K562 (cell line): ENCODE data around the gene CLEC2D. TPM values are rescaled to one million over a fixed set of nuclear protein-coding genes. Genes with fewer than 3 reads are reported as not detected.
A peak's percentile ranks its signal among the peaks of the same experiment; 100 is the strongest.
"Not testable (repeated sequence)": the region's sequence is repeated elsewhere in the genome, so short reads cannot be mapped to it uniquely, and the experiment has no call there.

Experiments used
- ATAC-seq: fragments of 200-7000 bp; cut with Tn5 transposase; 3 replicates; pipeline ENCODE4 v1.9.1; 2020; ENCODE audit warnings: moderate library complexity
- BruUV-seq: library from RNA; stranded (reverse); fragments of 400-500 nt; replicated peaks from 2 replicates; lab custom pipeline; 2021; lab: Mats Ljungman, UMichigan
- CTCF ChIA-PET: fragments of 300-600 bp; formaldehyde crosslinking; extraction: SDS; loops from one replicate; lab custom pipeline; 2021; ENCODE audit warnings: low intra/inter-chr PET ratio; lab: Yijun Ruan, JAX
- POLR2A ChIA-PET: fragments of 300-600, 350-650 bp; sonication (Branson Sonifier 250); formaldehyde crosslinking; extraction: SDS; loops from one replicate; lab custom pipeline; 2021; ENCODE audit warnings: antibody characterized with exemption, inconsistent platforms; lab: Yijun Ruan, JAX
- DNase-seq, 4 experiments: peaks; one replicate each; pipeline versions ENCODE4 v3.0.0 to v3.0.0-alpha.2; 2011 to 2018; ENCODE audit warnings: low spot score in 3 of 4, mixed read lengths in 3 of 4; ENCODE audit errors: extremely low read depth in 1 of 4
- FAIRE-seq: peaks from 2 replicates; lab custom pipeline; 2011; peaks lifted over from hg19 to GRCh38; lab: Jason Lieb, UNC
- H2AFZ ChIP-seq: 2 replicates; pipeline ENCODE4 v1.6.0; 2011; ENCODE audit warnings: low read depth, low read length, control low read depth, inconsistent platforms
- H3K27ac ChIP-seq: fragments of 200-600 bp; 3 replicates; pipeline ENCODE4 v1.8.0; 2011; ENCODE audit warnings: low read depth, mild to moderate bottlenecking, control low read depth, inconsistent platforms, low read length, moderate library complexity, mixed read lengths; ENCODE audit errors: extremely low read depth
- H3K27me3 ChIP-seq, 2 experiments: fragments of 300-600 bp in 1 of 2; 2 replicates in 1 of 2; 3 replicates in 1 of 2; pipeline versions ENCODE4 v1.6.0 to v1.8.0; 2011; ENCODE audit warnings: inconsistent platforms in 2 of 2, low read length in 2 of 2, mild to moderate bottlenecking in 1 of 2, mixed read lengths in 1 of 2, moderate library complexity in 1 of 2; ENCODE audit not compliant: control insufficient read depth in 2 of 2, insufficient read depth in 2 of 2
- H3K36me3 ChIP-seq: fragments of 300-600 bp; 3 replicates; pipeline ENCODE4 v1.8.0; 2011; ENCODE audit warnings: mild to moderate bottlenecking, low read length, inconsistent platforms; ENCODE audit not compliant: control insufficient read depth, insufficient read depth
- H3K4me1 ChIP-seq, 2 experiments: fragments of 200-600 bp in 1 of 2; replicated peaks in 1 of 2; 2 replicates in 1 of 2; 3 replicates in 1 of 2; pipeline versions ENCODE4 v1.5.1 to v1.8.0; 2011; ENCODE audit warnings: inconsistent platforms in 2 of 2, low read length in 2 of 2, mild to moderate bottlenecking in 1 of 2, mixed read lengths in 1 of 2, moderate library complexity in 1 of 2; ENCODE audit not compliant: control insufficient read depth in 2 of 2, insufficient read depth in 2 of 2
- H3K4me2 ChIP-seq: 2 replicates; pipeline ENCODE4 v1.6.1; 2011; ENCODE audit warnings: low read length, control low read depth, inconsistent platforms, mixed read lengths; ENCODE audit not compliant: insufficient read depth
- H3K4me3 ChIP-seq: fragments of 200-600 bp; sonication (generic), shearing (Covaris generic); 2 replicates; pipeline ENCODE4 v1.5.1; 2016; ENCODE audit warnings: control low read depth, inconsistent platforms
- H3K79me2 ChIP-seq: fragments of 200-600 bp; 3 replicates; pipeline ENCODE4 v1.8.0; 2011; ENCODE audit warnings: low read length, inconsistent platforms; ENCODE audit not compliant: control insufficient read depth, insufficient read depth
- H3K9ac ChIP-seq, 2 experiments: 2 replicates each; pipeline versions ENCODE4 v1.6.0 to v1.6.1; 2011; ENCODE audit warnings: low read depth in 2 of 2, low read length in 2 of 2, control low read depth in 1 of 2, inconsistent platforms in 1 of 2, mild to moderate bottlenecking in 1 of 2, mixed read lengths in 1 of 2; ENCODE audit not compliant: insufficient read depth in 1 of 2
- H3K9me1 ChIP-seq: one replicate; pipeline ENCODE4 v1.6.0; 2011; ENCODE audit warnings: inconsistent platforms, mild to moderate bottlenecking, low read length, moderate library complexity; ENCODE audit not compliant: control insufficient read depth, insufficient read depth
- H3K9me3 ChIP-seq: replicated peaks from 2 replicates; pipeline ENCODE4 v1.5.1; 2011; ENCODE audit warnings: low read depth, low read length, inconsistent platforms; ENCODE audit not compliant: control insufficient read depth, insufficient read depth
- H4K20me1 ChIP-seq: replicated peaks from 2 replicates; pipeline ENCODE4 v1.6.1; 2011; ENCODE audit warnings: low read length, inconsistent platforms, mixed read lengths; ENCODE audit not compliant: control insufficient read depth, insufficient read depth
- AFF4 ChIP-seq: sonication (generic); formaldehyde crosslinking; IDR thresholded peaks from 2 replicates; pipeline ENCODE4 v1.8.0; 2023; ENCODE audit warnings: mild to moderate bottlenecking, missing genetic modification reagents
- EGR1 ChIP-seq: fragments of 450-650 bp; conservative IDR thresholded peaks from 2 replicates; pipeline ENCODE4 v1.6.1; 2017; ENCODE audit warnings: mild to moderate bottlenecking
- GABPB1 ChIP-seq: sonication (generic); formaldehyde crosslinking; IDR thresholded peaks from 2 replicates; pipeline ENCODE4 v1.8.0; 2022; ENCODE audit warnings: mild to moderate bottlenecking, missing genetic modification reagents
- MAZ ChIP-seq, 2 experiments: fragments of 450-650 bp in 1 of 2; sonication (generic) in 1 of 2; formaldehyde crosslinking; IDR thresholded peaks in 1 of 2; conservative IDR thresholded peaks in 1 of 2; 2 replicates each; pipeline versions ENCODE4 v1.4.0 to v1.5.0; 2020; ENCODE audit warnings: mild to moderate bottlenecking in 1 of 2, missing genetic modification reagents in 1 of 2
- NRF1 ChIP-seq, 2 experiments: fragments of 450-650 bp; IDR thresholded peaks in 1 of 2; conservative IDR thresholded peaks in 1 of 2; 2 replicates each; pipeline ENCODE4 v1.6.1; 2014; ENCODE audit warnings: mild to moderate bottlenecking in 2 of 2
- PHF8 ChIP-seq: fragments of 200-600 bp; sonication (generic); IDR thresholded peaks from 2 replicates; pipeline ENCODE4 v1.6.1; 2012; ENCODE audit warnings: mixed run types, mild to moderate bottlenecking, inconsistent platforms, low read length, moderate library complexity, borderline replicate concordance
- POLR2A ChIP-seq: fragments of 450-650 bp; conservative IDR thresholded peaks from 2 replicates; pipeline ENCODE4 v1.6.1; 2016
- POLR2B ChIP-seq: fragments of 450-650 bp; IDR thresholded peaks from 2 replicates; pipeline ENCODE4 v1.6.1; 2018; ENCODE audit warnings: low read depth; ENCODE audit not compliant: partially characterized antibody
- RB1 ChIP-seq: fragments of 450-650 bp; IDR thresholded peaks from 2 replicates; pipeline ENCODE4 v1.6.1; 2017; ENCODE audit warnings: low read depth, mild to moderate bottlenecking
- RBFOX2 ChIP-seq: fragments of 200-400 bp; formaldehyde crosslinking; IDR thresholded peaks from 2 replicates; pipeline ENCODE4 v1.6.1; 2017; ENCODE audit warnings: low read depth, mild to moderate bottlenecking, low read length, moderate library complexity
- TFAP4 ChIP-seq: sonication (generic); formaldehyde crosslinking; IDR thresholded peaks from 2 replicates; pipeline ENCODE4 v1.8.0; 2022; ENCODE audit warnings: missing genetic modification reagents, mild to moderate bottlenecking, moderate library complexity, borderline replicate concordance
- ZFX ChIP-seq: sonication (generic); formaldehyde crosslinking; IDR thresholded peaks from 2 replicates; pipeline ENCODE4 v1.8.0; 2022; ENCODE audit warnings: mild to moderate bottlenecking, missing genetic modification reagents, moderate library complexity
- WGBS: fragments of 100-300 bp; shearing (Covaris generic); methylation state at CpG from one replicate; pipeline ENCODE4 v1.1.6; 2016; ENCODE audit warnings: low coverage, mixed read lengths; ENCODE audit not compliant: insufficient coverage; ENCODE audit errors: missing lambda C conversion rate; 5-methylcytosine and 5-hydroxymethylcytosine counted together
- in situ Hi-C: fragments of 300-500 bp; cut with MboI; formaldehyde crosslinking; loops from 4 replicates; pipeline ENCODE4 v1.15.0; 2018; ENCODE audit warnings: inconsistent platforms, mixed read lengths
- intact Hi-C: fragments of 100-400 bp; cut with micrococcal nuclease; formaldehyde crosslinking; loops from 2 replicates; pipeline ENCODE4 v1.14.2; 2022
- polyA plus RNA-seq, 8 experiments: library from polyadenylated mRNA; depleted of rRNA in 4 of 8; stranded (reverse) in 5 of 8; unstranded in 3 of 8; fragments of >200 nt; fragmentation: Nextera tagmentation in 2 of 8; fragmentation: Illumina TruSeq in 1 of 8; extraction: Ambion mirVana in 2 of 8; extraction: Trizol in 1 of 8; gene quantifications; 2 replicates each; pipeline versions ENCODE4 v1.2.1 to v1.2.3, GENCODE V29; 2011 to 2014; ENCODE audit warnings: inconsistent platforms in 1 of 8, missing spikeins in 1 of 8
- total RNA-seq, 7 experiments: library from RNA; depleted of rRNA in 6 of 7; stranded (reverse); fragments of >200 nt in 6 of 7; fragmentation: Illumina TruSeq in 2 of 7; extraction: Trizol in 2 of 7; gene quantifications; 2 replicates each; pipeline versions ENCODE4 v1.2.1 to v1.2.3, GENCODE V29; 2011 to 2021; ENCODE audit warnings: low replicate concordance in 1 of 7
- TF ChIP-seq, protein P1 (sequence below): fragments of 200-800 bp; sonication (Bioruptor generic); IDR thresholded peaks from 2 replicates; pipeline ENCODE4 v1.6.1; 2017; ENCODE audit warnings: missing genetic modification characterization, missing compliant biosample characterization

CLEC2D gene
- total and polyA plus RNA-seq, 9 of the 15 experiments (the other 6 are each of a cell fraction or from before 2014, with no cell fraction given) = 1.4 to 5.0 (median 2.2) TPM

GRCh38 chr12:9739404-9740105 lies 70.0 kb downstream of the CLEC2D start:
- H3K9me3 ChIP-seq, FAIRE-seq, BruUV-seq, H3K36me3 ChIP-seq, H4K20me1 ChIP-seq, H3K9me1 ChIP-seq, CTCF ChIA-PET, H3K79me2 ChIP-seq, H3K27me3 ChIP-seq: not testable (repeated sequence)
- Histone ChIP-seq H3K4me2 (peak overlapping the region; percentile 78), H3K4me1 (peaks cover 9 to 12% of the 10 kb centered on the region in 2 experiments), H3K9ac (peak overlapping the region; percentile 58 to 87), H3K4me3 (peak overlapping the region; percentile 44), H2AFZ (peak overlapping the region; percentile 93), H3K27ac (peak overlapping the region; percentile 88)
- ATAC-seq = peak; percentile 81
- in situ Hi-C loops (loop anchor here (5.0 to 10.0 kb wide), 2 partner anchors 185 to 268 kb away; no protein-coding TSS in a partner anchor), intact Hi-C loops (loop anchor here (5.0 to 10.0 kb wide), 2 partner anchors 92 to 265 kb away; no protein-coding TSS in a partner anchor)
- 8% methylated on average over 16 of the region's 54 CpGs for WGBS
- POLR2A ChIA-PET = interaction anchor here (0.6 to 1.0 kb wide), 2 partner anchors 21 to 37 kb away, joined by 3 to 4 read pairs; partner anchors contain the start of gene CD69
- DNase-seq = peak in 1 of 4 experiments; percentile 72
- TF ChIP-seq, protein P1, sequence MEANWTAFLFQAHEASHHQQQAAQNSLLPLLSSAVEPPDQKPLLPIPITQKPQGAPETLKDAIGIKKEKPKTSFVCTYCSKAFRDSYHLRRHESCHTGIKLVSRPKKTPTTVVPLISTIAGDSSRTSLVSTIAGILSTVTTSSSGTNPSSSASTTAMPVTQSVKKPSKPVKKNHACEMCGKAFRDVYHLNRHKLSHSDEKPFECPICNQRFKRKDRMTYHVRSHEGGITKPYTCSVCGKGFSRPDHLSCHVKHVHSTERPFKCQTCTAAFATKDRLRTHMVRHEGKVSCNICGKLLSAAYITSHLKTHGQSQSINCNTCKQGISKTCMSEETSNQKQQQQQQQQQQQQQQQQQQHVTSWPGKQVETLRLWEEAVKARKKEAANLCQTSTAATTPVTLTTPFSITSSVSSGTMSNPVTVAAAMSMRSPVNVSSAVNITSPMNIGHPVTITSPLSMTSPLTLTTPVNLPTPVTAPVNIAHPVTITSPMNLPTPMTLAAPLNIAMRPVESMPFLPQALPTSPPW = peak; percentile 80
- TF ChIP-seq ZFX (CRISPR knock-in tag) (peak; percentile 73), MAZ (CRISPR knock-in tag; conservative IDR thresholded peaks at IDR 0.05 in 1 of 2, IDR thresholded peaks at IDR 0.05 in 1 of 2) (peak; percentile 58 to 63), RB1 (peak; percentile 62; the same call in 1 of the 2 replicates), EGR1 (0 out of 2 replicates have a peak, but pooled peaks have one; percentile 11), TFAP4 (CRISPR knock-in tag) (peak; percentile 76), NRF1 (conservative IDR thresholded peaks at IDR 0.05 in 1 of 2, IDR thresholded peaks at IDR 0.05 in 1 of 2) (peak; percentile 78 to 81), POLR2A (0 out of 2 replicates have a peak, but pooled peaks have one; percentile 62), PHF8 (peak; percentile 47; the same call in 1 of the 2 replicates), GABPB1 (peak; percentile 47; the same call in 1 of the 2 replicates), POLR2B (peak; percentile 32), RBFOX2 (peak; percentile 70), AFF4 (CRISPR knock-in tag) (0 out of 2 replicates have a peak, but pooled peaks have one; percentile 37)
